Mucosa of gallbladder (tissue), 1 donor: Measurements from ENCODE around the gene ANKLE1. TPM values are rescaled to one million over a fixed set of nuclear protein-coding genes. Genes with fewer than 3 reads are reported as not detected.

ENCODE experiments used
- DNase-seq: peaks from one replicate; pipeline ENCODE4 v3.0.0-alpha.2; 2020; ENCODE audit warnings: low spot score
- total RNA-seq: library from RNA; stranded (reverse); gene quantifications from one replicate; pipeline ENCODE4 v1.2.1, GENCODE V29; 2021
- donor health status: DM: no; HTN: no; CAD: no.

Gene ANKLE1
- total RNA-seq, 1 donor from 2014 or later, result 0.83 TPM

GRCh38 chr19:17325881-17326594, 44.3 kb downstream of the ANKLE1 start:
- DNase-seq, result no peak

DNA sequence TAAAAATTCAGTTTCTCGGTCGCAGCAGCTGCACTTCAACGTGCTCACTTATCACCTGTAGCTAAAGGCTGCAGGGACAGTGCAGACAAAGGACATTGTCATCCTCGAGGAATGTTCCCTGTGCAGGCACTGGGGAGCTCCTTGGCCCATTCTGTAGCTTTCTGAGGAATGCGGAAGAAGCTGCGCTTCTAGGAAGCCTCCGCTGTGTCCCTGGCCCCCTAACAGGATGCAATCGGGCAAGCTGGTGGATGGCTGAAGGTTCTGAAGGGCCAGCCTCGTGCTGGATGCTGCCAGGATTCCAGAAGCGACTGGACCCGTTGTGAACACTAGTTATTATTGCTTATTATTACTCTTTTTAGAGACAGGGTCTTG, 44.9 kb downstream of the ANKLE1 start:
- DNase-seq, result no peak

DNA sequence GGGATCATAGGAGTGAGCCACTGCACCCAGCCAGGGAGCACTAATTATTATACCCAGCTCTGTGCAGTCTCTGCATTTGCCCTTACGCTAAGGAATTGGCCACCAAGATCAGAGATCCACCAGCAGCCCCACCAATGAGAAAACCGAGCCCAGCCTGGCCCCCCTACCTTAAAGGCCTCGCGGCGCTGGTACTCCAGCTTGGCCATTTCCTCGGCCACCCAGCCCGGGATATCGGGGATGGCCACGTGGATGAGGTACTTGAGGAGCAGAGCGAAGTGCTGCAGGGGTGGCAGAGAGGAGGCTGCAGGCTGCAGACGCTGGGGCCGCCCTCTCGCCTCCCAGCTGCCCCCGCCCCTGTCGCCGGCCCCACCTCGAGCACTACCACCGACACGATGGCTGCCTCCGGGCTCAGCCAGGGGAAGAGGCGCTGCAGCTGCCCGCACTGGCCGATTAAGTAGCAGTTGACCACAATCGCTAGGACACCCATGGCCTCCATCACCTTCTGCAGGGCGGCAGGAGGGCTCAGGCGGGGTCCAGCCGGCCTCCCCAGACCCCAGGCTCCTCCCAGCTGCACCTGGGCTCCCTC, 45.5 kb downstream of the ANKLE1 start:
- DNase-seq, result no peak

GRCh38 chr19:17327654-17328516, 46.2 kb downstream of the ANKLE1 start:
- peak; percentile 76 for DNase-seq

- no peak for DNase-seq
Measured at GRCh38 chr19:17328517-17329365, 47.0 kb downstream of the ANKLE1 start.

DNA sequence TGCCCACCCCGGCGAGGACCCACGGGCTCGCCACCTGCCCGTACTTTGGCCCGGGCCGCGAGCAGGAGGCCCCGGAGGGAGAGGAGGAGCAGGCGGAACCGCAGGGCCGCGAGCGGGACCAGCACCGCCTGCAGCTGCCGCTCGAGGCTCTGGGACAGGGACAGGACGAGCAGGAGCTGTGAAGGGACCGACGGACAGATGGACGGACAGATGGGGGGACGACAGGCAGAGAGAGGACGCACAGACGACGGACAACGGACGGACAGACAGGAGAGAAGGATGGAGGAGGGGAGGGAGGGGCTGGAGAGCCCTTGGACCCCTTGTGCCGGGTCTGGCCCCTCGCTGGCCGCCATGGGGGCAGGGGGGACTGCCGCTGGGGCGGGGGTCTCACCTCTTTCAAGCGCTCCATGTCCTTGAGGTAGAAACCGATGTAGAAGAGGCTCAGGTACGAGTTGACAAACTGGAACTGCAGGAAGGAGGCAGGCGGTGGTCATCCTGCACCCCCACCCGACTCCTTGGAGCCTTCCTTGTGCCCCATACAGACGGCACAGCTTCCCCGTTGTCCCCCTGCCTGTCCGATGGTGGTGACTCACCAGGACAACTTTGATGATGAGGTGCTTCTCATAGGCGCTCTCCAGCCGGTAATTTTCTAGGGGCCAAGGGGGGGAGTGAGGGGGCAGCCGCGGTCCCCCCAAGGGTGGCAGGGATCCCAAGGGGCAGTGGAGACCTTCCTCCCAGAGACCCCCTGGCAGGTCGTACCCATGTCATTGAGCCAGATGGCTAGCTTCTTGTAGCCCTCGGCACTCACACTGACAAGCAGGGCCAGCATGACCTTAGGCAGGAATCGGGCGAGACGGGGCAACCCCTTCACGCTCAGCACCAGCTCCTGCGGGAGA, 47.9 kb downstream of the ANKLE1 start:
- DNase-seq, result no peak

GRCh38 chr19:17330262-17331044, 48.8 kb downstream of the ANKLE1 start:
- DNase-seq, result no peak

GRCh38 chr19:17331045-17331558, 49.4 kb downstream of the ANKLE1 start:
- DNase-seq, result no peak

GRCh38 chr19:17332360-17332676, 50.6 kb downstream of the ANKLE1 start:
- no peak for DNase-seq

GRCh38 chr19:17332677-17333581, 51.2 kb downstream of the ANKLE1 start:
- DNase-seq, result no peak

DNA sequence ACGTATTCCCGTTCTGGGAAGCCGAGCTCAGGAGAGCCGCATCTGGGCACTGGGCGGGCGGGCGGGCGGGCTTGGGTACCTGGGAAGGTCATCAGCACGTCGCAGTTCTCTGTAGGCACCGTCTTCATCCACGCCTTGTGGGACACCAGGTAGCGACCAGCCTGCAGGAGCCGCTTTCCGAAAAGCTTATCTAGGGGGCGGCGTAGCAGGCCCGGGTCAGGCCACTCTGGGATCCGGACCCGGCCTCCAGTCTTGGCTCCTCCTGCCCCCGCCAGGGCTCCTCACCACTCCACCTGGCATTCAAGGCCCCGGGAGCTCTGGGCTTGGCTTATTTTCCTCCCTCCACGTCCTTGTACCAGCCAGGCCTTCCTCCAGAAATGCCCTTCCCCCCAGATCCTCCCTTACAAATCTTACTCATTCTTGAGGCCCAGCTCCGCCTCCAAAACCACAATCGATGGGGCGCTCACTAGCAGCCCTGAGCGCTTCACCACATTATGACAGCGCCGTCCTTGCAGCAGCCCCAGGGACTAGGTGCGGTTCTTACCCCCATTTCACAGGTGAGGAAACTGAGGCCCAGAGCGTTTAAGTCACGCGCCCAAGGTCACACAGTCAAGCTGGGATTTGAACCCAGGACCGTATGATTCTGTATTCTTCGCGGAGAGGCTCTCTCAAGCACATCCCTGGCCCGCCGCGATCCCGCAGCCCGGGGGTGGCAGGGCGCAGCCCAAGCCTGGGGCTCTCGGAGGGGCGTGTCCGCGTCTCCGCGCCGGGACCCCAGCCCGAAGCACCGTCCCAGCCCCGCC, 52.1 kb downstream of the ANKLE1 start:
- DNase-seq, result peak; percentile 88

DNA sequence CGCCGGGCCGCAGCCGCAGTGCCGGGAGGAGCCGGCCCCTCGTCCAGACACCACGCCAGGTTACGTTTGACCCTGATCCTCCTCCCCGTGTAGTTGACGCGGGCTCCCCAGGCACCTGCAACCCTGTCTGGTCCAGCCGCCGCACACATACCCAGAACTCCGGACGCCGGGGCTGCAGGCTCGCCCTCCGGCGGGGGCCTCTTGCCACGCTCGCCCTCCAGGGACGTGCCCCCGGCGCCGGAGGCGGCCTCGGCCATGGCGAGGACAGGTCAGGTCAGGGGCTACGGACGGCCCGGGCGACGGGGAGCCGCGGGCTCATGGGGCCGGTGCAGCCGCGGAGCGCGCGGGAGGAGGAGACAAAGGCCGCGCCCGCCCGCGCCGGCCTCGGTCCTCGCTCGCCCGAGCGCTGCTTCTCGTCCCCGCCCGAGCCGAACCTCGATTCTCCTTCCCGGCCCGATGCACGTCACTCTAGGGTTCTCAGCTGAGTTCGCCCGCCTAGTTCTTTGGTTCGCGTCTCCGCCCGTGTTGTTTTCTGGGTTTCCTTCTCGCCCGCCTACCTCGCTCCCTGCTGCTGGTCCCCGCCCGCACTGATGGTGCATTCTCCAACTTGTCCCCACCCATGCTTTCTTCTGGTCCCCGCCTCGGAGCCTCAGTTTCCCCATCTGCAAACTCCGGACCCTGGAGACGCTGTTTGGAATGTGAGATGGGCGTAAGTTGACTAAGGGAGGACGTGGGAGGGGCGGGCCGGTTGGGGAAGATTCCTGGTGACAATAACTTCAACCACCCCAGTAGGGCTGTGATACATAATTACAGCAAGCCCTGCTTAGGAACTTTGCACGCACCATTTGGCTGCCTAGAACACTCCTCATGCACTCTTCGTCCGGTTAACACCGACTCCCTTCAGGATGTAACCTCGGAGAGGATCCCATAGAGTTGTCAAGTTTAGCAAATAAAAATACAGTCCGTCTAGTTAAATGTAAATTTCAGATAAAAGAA, 53.0 kb downstream of the ANKLE1 start, which contains the start of gene ANO8:
TSS of gene ANO8 (minus strand) at position 442 of the 996 bp plus-strand sequence. CDS start at position 257, 185 bp downstream.
- peak; percentile 97 for DNase-seq

DNA sequence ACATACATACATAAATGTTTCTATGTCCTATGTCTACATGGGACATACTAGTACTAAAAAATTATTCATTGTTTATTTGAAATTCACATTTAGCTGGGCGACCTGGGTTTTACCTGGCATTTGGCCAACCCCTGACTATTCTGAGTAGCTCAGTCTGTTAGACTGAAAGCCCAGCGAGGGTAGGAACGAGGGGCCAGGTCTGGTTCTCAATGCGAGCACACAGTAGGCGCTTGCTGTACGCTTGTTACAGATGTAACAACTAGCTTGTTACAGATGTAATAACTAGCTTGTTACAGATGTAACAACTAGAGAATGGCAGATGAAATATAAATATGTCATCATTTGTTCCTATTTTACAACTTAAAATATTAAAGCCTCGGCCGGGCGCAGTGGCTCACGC, 53.9 kb downstream of the ANKLE1 start:
- no peak for DNase-seq
